Measurements from ENCODE around the gene UBQLN1.

The UBQLN1 gene

GRCh38 chr9:83691492-83691891 is 16.3 kb downstream of the UBQLN1 start:
- DNase-seq (ENCODE audit: low read depth, low spot score) = no peak

DNA sequence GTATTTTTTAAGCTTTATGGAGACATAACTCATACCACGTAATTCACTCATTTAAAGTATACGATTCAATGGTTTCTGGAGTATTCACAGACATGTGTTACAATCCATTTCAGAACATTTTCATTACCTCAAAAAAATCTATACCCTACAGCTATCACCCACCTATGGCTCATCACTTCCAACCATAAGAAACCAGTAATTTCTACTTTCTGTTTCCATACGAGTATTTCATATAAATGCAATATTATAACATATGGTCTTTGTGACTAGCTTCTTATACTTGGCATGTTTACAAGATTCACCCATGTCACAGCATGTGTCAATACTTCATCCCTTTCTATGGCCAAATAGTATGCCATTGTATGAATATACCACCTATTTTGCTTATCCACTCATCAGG is 18.8 kb downstream of the UBQLN1 start:
- DNase-seq (ENCODE audit: low read depth, low spot score) = no peak

GRCh38 chr9:83681490-83681889 is 26.3 kb downstream of the UBQLN1 start:
- DNase-seq (ENCODE audit: low read depth, low spot score) = no peak

GRCh38 chr9:83680233-83680632 is 27.5 kb downstream of the UBQLN1 start:
- DNase-seq (ENCODE audit: low read depth, low spot score) = no peak

- no peak for DNase-seq (ENCODE audit: low read depth, low spot score)
Measured at GRCh38 chr9:83677596-83677995, 30.2 kb downstream of the UBQLN1 start.

DNA sequence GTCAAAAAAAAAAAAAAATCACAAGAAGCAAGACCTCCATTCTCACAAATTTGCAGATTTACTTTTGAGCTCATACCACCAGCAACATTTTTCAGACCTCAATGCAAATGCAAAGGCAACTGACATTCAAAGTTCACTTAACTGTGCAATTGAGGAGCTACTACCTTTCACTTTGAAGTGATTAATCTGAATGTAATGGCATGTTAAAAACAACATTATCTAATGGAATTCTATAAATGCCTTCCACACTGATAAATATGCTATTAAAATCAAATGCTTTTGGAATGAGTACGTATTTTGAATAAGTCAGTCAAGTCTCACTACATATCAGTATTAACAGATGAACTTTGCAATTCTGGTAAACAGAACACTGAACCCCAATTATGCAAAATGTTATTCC is 32.3 kb downstream of the UBQLN1 start:
- no peak for DNase-seq (ENCODE audit: low read depth, low spot score)

- no peak for DNase-seq (ENCODE audit: low read depth, low spot score)
Measured at GRCh38 chr9:83671451-83671850, 36.3 kb downstream of the UBQLN1 start.

DNA sequence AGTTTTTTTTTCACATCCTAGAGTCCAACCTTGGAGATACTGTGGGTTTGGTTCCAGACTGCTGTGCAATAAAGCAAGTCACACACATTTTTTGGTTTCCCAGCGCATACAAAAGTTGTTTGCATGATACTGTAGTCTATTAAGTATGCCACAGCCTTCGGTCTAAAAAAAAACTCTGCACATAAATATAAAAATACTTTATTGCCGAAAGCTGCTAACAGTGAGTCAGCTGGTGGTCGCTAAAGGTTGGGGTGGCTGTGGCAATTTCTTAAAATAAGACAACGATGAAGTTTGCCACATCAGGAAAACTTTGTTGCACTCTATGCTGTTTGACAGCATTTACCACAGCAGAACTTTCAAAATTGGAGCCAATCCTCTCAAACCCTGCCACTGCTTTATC is 37.4 kb downstream of the UBQLN1 start:
- DNase-seq (ENCODE audit: low read depth, low spot score) = no peak

DNA sequence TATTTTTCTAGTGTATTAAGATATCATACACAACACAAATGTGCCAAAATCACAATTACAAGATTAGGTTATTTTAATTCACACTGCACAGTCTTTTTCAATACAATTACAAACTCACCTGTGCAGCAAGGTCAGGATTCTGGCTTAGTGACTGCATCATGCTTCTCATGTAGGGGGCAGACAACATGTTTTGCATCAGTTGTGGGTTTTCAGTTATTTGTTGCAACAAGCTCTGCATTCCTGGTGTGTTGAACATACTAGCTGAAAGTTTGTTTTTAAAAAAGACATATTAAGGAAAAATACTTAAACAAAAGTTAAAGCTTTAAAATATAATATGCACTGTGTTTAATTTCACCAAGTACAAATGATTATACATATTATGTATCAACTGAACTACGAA is 38.7 kb downstream of the UBQLN1 start:
- no peak for DNase-seq (ENCODE audit: low read depth, low spot score)

DNA sequence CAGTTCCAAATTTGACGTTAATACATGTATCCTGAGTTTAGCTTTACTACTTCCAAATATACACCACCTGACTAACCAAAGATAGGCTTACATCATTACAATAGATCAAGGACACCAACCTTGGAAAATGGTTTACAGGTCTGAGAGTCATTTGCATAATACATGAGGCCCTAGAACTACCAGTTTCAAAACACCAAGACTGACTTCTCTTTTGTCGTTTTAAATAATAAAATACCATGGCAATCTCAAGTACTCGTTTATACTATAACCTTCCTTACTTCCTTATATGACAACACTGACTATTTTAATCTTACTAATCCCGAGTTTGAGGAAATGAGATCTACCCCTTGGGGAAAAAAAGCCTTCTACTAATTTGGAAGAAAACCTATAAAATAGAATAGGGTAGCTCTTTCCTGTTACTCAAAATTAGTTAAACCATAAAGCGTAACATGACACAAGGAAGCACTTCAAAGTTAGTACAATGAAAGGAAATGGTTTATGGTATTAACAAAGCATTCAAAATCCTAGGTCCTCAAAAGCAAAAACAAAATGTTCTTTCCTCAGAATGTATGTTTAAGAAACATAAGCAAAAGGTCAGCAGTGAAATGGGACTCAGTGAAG is 42.1 kb downstream of the UBQLN1 start:
- no peak for DNase-seq (ENCODE audit: low read depth, low spot score)

DNA sequence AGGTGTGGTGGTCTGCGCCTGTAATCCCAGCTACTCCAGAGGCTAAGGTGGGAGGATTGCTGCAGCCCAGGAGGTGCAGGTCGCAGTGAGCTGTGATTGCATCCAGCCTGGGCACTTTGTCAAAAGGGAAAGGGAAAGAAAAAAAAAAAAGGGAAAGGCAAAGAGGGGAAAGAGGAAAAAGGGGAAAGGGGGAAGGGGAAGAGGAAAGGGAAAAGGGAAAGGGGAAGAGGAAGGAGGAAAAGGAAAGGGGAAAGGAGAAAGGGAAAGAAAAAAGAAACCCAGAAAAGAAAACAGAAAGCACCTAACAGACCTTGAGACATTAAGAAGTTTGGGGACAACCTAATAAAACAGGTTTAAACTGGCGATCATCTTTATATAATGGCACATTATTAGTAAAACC is 44.8 kb downstream of the UBQLN1 start:
- DNase-seq (ENCODE audit: low read depth, low spot score) = no peak

DNA sequence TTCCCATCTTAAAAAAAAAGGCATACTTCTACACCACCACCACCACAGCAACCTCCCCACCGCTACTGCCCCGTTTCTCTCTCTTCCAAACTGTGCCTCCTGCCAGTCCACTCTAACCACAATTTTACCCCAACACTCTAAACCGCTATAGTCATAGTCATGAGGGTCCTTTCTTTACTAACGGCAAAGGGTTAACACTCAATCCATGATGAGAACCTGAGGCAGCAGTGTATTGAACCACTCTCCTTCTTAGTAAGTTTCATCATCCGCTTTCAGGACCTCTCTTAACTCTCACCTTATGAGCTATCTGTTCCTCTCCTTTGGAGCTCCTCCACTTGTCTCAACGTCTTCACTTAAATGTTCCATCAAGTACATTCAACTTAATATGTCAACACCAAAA is 50.8 kb downstream of the UBQLN1 start:
- no peak for DNase-seq (ENCODE audit: low read depth, low spot score)

DNA sequence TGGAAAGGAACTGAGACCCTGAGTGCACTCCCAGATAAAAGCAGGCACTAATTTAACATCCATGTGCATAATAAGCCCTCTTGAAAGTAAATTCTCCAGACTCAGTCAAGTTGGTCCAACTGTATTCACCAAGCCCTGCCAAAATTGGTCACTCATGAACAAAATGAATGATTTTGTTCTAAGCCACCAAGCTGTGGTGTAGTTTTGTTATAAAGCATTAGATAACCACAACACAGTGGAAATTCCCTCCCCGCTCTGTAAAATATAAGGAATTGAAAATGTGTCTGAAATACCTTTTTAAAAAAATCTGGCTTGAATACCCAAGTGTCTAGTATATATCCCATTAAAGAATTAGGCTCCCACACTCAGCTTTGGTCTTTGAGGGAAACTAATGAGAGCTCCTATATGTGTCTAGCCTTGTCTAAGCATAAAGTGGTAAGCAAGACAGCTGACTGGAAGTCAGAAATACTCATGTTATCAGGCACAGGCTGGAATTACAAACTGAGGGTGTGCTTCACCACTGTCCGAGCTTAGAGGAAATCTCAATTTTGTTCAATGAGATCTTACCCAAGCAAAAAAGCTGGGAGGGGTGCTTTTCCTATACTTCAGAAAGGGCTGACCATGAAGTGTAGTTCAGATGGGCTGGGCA is 51.6 kb downstream of the UBQLN1 start:
- DNase-seq (ENCODE audit: low read depth, low spot score) = no peak

DNA sequence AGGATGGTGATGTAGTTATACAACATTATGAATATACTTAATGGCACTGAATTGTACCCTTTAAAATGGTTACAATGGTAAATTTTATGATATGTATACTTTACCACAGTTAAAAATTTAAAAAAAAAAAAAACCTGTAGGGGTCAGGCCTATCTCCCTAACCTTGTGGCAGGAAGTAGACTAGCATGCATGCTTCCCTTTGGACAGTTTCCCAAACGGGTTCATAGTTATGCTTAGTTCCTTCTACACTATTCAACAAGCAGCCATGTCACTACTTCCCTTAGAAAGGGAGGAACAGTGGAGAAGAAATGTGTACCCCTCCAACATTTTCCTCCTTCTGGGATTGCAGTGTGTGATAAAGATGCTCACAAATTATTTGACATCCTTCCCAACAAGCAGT is 52.3 kb downstream of the UBQLN1 start:
- DNase-seq (ENCODE audit: low read depth, low spot score) = no peak

- DNase-seq (ENCODE audit: low read depth, low spot score) = no peak
Measured at GRCh38 chr9:83652433-83652832, 55.3 kb downstream of the UBQLN1 start.

DNA sequence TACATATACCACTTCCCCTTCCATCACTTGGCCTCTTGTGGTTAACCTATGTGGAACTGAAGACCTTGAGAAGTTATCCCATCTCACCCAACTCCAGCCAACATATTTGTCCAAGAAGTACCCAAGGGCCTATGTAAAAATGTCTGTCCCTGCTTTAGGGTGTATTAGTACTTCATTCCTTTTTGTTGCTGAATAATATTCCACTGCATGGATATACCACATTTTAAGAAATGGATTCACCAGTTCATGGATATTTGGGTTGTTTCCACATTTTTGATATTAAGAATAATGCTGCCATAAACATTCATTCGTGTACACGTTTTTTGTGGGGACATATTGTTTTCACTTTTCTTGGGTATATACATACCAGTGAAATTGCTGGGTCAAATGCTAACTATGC is 56.2 kb downstream of the UBQLN1 start:
- no peak for DNase-seq (ENCODE audit: low read depth, low spot score)

- peak; percentile 16 for DNase-seq (ENCODE audit: low read depth, low spot score)
Measured at GRCh38 chr9:83649515-83649914, 58.2 kb downstream of the UBQLN1 start.

DNA sequence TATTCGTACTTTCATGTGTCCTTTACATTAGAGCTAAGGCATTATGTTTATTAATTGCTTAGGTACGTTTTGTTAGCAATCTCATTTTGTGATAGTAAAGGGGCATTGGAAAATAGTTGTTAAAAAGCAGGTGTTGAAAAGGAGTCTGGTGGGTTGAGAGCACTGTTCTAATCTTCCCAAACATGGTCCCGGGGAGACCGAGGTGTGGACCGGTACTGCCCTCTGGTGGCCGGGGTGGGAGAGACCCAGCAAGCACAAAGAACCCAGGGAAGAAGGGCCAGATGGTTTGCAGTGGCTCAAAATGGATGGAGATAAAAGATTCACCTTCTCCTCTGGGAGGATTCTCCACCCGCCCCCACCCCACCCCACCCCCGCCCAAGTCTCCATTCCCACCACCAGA is 58.7 kb downstream of the UBQLN1 start:
- peak; percentile 85 for DNase-seq (ENCODE audit: low read depth, low spot score)

- no peak for DNase-seq (ENCODE audit: low read depth, low spot score)
Measured at GRCh38 chr9:83646500-83647239, 61.1 kb downstream of the UBQLN1 start.

DNA sequence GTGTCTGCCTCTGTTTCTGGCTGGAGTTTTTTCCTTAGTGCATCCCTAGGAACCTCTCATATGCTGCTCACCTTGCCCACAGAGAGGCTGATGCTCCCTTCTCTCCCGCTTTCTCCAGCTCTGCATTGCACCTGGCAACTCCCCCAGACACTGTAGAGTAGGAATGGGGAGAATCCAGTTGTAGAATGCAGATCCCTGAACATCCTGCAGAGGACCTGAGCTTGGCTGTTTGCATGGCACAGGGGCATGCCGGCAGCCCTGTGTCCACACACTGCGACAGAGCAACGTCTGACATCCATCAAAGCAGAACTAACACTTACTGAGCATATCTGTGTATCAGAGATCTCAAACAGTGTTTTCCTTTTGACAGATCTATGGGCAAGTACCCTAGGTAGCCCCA is 65.0 kb downstream of the UBQLN1 start:
- DNase-seq (ENCODE audit: low read depth, low spot score) = no peak

GRCh38 chr9:83639266-83639665 is 68.5 kb downstream of the UBQLN1 start:
- DNase-seq (ENCODE audit: low read depth, low spot score) = no peak

- peak; percentile 9 for DNase-seq (ENCODE audit: low read depth, low spot score)
Measured at GRCh38 chr9:83637389-83637788, 70.4 kb downstream of the UBQLN1 start.

- DNase-seq (ENCODE audit: low read depth, low spot score) = no peak
Measured at GRCh38 chr9:83636813-83637212, 70.9 kb downstream of the UBQLN1 start.

All from ELF-1 (cell line).